Measurements from ENCODE around the gene SPECC1L. TPM values are rescaled to one million over a fixed set of nuclear protein-coding genes. Genes with fewer than 3 reads are reported as not detected.

Gene SPECC1L
- total RNA-seq, 1 donor from 2014 or later, result 29.9 TPM

GRCh38 chr22:24408630-24409029 lies 138.0 kb downstream of the SPECC1L start:
- no peak for DNase-seq (ENCODE audit: low read depth)
- no peaks in the 10 kb centered on the region for H3K36me3 ChIP-seq (ENCODE audit: control insufficient read depth, insufficient read depth, low read length)
- H3K27me3 ChIP-seq (ENCODE audit: control insufficient read depth, insufficient read depth, low read length), result no peaks in the 10 kb centered on the region
- H3K4me3 ChIP-seq (ENCODE audit: low read depth, low read length), result no peak overlapping the region
- TF ChIP-seq CTCF (IDR thresholded peaks at IDR 0.05; ENCODE audit: insufficient read depth, low read length, poor library complexity, severe bottlenecking), result no peak

GRCh38 chr22:24409707-24410106 lies 139.1 kb downstream of the SPECC1L start:
- TF ChIP-seq CTCF (IDR thresholded peaks at IDR 0.05; ENCODE audit: insufficient read depth, low read length, poor library complexity, severe bottlenecking), result no peak
- no peaks in the 10 kb centered on the region for H3K27me3 ChIP-seq (ENCODE audit: control insufficient read depth, insufficient read depth, low read length)
- H3K4me3 ChIP-seq (ENCODE audit: low read depth, low read length), result no peak overlapping the region
- H3K36me3 ChIP-seq (ENCODE audit: control insufficient read depth, insufficient read depth, low read length), result no peaks in the 10 kb centered on the region
- DNase-seq (ENCODE audit: low read depth), result no peak

- Histone ChIP-seq H3K27me3 (ENCODE audit: control insufficient read depth, insufficient read depth, low read length) (no peaks in the 10 kb centered on the region), H3K4me3 (ENCODE audit: low read depth, low read length) (no peak overlapping the region), H3K36me3 (ENCODE audit: control insufficient read depth, insufficient read depth, low read length) (no peaks in the 10 kb centered on the region)
- no peak for DNase-seq (ENCODE audit: low read depth)
- TF ChIP-seq CTCF (IDR thresholded peaks at IDR 0.05; ENCODE audit: insufficient read depth, low read length, poor library complexity, severe bottlenecking), result no peak
Observed at GRCh38 chr22:24410110-24410856, 139.7 kb downstream of the SPECC1L start.

- Histone ChIP-seq H3K36me3 (ENCODE audit: control insufficient read depth, insufficient read depth, low read length) (no peaks in the 10 kb centered on the region), H3K27me3 (ENCODE audit: control insufficient read depth, insufficient read depth, low read length) (no peaks in the 10 kb centered on the region), H3K4me3 (ENCODE audit: low read depth, low read length) (no peak overlapping the region)
- no peak for DNase-seq (ENCODE audit: low read depth)
- TF ChIP-seq CTCF (IDR thresholded peaks at IDR 0.05; ENCODE audit: insufficient read depth, low read length, poor library complexity, severe bottlenecking), result no peak
Observed at GRCh38 chr22:24411256-24412004, 140.8 kb downstream of the SPECC1L start.

- Histone ChIP-seq H3K36me3 (ENCODE audit: control insufficient read depth, insufficient read depth, low read length) (no peaks in the 10 kb centered on the region), H3K4me3 (ENCODE audit: low read depth, low read length) (no peak overlapping the region), H3K27me3 (ENCODE audit: control insufficient read depth, insufficient read depth, low read length) (no peaks in the 10 kb centered on the region)
- TF ChIP-seq CTCF (IDR thresholded peaks at IDR 0.05; ENCODE audit: insufficient read depth, low read length, poor library complexity, severe bottlenecking), result no peak
- DNase-seq (ENCODE audit: low read depth), result no peak
Observed at GRCh38 chr22:24412274-24412673, 141.6 kb downstream of the SPECC1L start.
